CD4-positive, alpha-beta T cell treated with Interferon alpha-2 for 1 hour (primary cell): ENCODE measurements around the gene CYP26A1.

Source experiments
- DNase-seq, 2 donors: peaks; one replicate each; pipeline ENCODE4 v3.0.0-alpha.2; 2020 to 2022

CYP26A1 gene

GRCh38 chr10:93064874-93065660 is 8.6 kb upstream of the CYP26A1 start:
- no peak for DNase-seq

DNA sequence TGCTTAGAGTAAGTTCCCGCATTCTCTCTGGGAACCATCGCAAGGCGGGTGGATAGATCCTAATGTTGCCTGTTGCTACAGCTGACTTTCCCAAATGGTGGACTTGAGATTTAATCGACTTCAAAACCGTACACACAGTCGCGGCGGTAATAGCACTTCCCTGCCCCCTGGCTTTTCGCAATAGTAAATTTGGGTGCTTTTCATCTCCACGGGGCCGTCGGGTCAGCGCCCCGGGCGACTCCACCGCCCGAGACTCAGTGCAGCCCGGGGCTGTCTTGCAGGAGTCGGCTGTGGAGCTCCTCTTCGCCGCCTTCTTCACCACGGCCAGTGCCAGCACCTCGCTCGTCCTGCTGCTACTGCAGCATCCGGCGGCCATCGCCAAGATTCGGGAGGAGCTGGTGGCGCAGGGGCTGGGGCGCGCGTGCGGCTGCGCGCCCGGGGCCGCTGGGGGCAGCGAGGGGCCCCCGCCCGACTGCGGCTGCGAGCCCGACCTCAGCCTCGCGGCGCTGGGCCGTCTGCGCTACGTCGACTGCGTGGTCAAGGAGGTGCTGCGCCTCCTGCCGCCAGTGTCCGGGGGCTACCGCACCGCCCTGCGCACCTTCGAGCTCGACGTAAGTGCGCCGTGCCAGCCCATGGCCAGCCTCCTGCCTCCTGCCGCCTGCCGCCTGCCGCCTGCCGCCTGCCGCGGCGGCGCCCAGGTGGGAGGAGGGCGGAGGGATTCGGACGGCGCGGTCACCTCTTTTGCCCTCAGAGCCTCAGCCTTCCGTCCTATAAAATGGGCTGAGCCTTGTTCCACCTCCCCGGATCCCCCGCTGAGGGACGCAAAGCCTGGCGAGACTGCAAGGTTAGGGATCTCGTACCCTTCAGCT is 7.8 kb upstream of the CYP26A1 start:
- no peak for DNase-seq

DNA sequence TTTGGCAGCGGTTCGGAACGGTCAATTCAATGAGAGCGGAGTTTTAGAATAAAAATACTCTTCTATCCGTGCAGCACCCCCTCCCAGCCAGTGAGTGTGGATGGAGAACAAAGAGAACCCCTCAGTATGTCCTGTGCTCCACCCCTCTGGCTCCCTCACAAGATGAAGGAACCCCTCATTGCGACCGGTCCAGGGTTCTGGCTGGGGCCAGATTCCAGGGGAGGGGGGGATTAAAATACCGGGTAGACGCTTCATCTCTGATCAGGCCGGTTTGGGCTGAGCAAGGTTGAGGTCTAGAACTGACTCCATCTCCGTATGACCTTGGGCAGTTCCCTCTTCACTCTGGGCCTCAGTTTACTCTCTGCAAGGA is 7.2 kb upstream of the CYP26A1 start:
- no peak for DNase-seq

GRCh38 chr10:93067443-93068365 is 6.0 kb upstream of the CYP26A1 start:
- DNase-seq: no peak

GRCh38 chr10:93068411-93069244 is 5.1 kb upstream of the CYP26A1 start:
- no peak for DNase-seq

DNA sequence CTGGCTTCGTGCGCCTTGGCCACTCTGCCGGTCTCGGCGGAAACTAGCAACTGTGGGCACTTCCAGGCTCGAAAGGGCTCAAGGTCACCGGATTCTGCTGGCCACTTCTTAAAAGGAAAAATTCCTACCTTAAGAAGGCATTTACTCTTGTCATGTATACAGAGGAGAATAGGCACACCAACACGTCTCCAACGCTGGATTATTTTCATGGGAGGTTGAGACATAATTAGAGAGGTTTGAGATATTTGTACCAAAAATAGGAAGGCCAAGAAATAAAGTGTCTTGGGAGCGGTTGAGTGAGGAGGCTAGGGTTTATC is 4.5 kb upstream of the CYP26A1 start:
- no peak for DNase-seq

- no peak for DNase-seq
Measured at GRCh38 chr10:93070378-93071176, 3.1 kb upstream of the CYP26A1 start.

DNA sequence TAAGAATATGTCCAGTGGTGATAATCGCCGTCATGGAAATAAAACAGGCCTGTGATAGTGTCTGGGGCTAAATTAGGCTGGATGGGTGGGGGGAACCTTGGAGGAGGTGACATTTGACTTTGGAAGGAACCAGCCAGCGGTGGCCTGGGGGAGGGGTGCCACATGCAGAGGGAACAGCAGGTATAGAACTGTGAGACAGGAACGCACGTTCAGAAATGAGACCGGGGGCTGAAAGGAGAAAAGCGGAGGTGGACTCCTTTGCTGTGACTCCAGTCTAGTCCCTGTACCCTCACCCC is 2.6 kb upstream of the CYP26A1 start:
- DNase-seq: no peak

- no peak for DNase-seq
Measured at GRCh38 chr10:93071674-93072224, 1.9 kb upstream of the CYP26A1 start.

GRCh38 chr10:93072225-93072712 is 1.4 kb upstream of the CYP26A1 start:
- DNase-seq: no peak

GRCh38 chr10:93072713-93073538 is 767 bp upstream of the CYP26A1 start:
- no peak for DNase-seq

GRCh38 chr10:93074147-93074596 is 479 bp downstream of the CYP26A1 start:
- peak in 1 of 2 donors; percentile 12 for DNase-seq

- DNase-seq: no peak
Measured at GRCh38 chr10:93074597-93075368, 1.1 kb downstream of the CYP26A1 start.

- DNase-seq: no peak
Measured at GRCh38 chr10:93075369-93076221, 1.9 kb downstream of the CYP26A1 start.

GRCh38 chr10:93076871-93077270 is 3.2 kb downstream of the CYP26A1 start:
- DNase-seq: no peak

- no peak for DNase-seq
Measured at GRCh38 chr10:93077860-93078337, 4.2 kb downstream of the CYP26A1 start.

DNA sequence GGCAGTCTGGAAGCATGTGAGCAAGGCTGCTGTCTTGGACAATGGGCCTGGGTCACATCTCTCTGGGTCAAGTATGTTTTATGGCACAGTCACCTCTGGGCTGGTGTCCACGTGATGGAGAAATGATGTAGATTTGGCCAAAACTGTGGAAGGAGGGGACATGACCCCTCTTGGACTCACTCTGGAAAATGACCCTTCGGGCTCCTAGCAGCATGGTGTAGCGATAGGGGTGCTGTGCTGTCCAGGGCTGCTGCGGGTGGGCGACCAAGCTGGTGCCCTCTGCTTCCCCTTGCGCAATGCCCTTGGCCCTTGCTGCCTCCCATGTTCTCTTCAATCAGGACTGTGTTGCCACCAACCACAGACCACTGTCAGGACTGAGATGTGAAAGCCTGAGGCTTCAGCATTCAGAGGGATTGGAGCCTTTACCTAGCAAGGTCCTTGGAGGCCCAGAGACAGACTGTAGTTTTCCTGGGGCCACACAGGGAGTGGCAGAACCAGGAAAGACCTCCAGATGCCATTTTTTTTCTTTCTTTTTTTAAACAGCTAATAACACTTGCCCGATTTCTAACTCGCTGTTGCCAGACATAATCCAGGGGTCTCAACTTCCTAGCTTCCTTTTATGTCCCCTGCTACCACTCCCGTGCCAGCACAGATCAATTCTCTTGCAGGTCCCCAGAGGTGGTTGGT is 6.1 kb downstream of the CYP26A1 start:
- no peak for DNase-seq
